OCI-LY7 (cell line): ENCODE measurements around the gene LRRC4B. TPM values are rescaled to one million over a fixed set of nuclear protein-coding genes. Genes with fewer than 3 reads are reported as not detected.
A peak's percentile ranks its signal among the peaks of the same experiment; 100 is the strongest.

Source experiments
- BruUV-seq: library from RNA; stranded (reverse); fragments of 400-500 nt; replicated peaks from 2 replicates; lab custom pipeline; 2021; lab: Mats Ljungman, UMichigan
- CTCF ChIA-PET: fragments of 300-600 bp; sonication (Branson Sonifier 250); formaldehyde crosslinking; loops from one replicate; lab custom pipeline; 2022; ENCODE audit warnings: antibody characterized with exemption; ENCODE audit not compliant: unreplicated experiment; lab: Charles Lee
- POLR2A ChIA-PET: fragments of 300-600 bp; sonication (Branson Sonifier 250); formaldehyde crosslinking; loops from one replicate; lab custom pipeline; 2022; ENCODE audit warnings: antibody characterized with exemption; lab: Charles Lee
- DNase-seq: peaks from one replicate; pipeline ENCODE4 v3.0.0-alpha.2; 2015; ENCODE audit warnings: low spot score
- H2AFZ ChIP-seq: fragments of 200-600 bp; sonication (generic), shearing (Covaris generic); 2 replicates; pipeline ENCODE4 v1.6.1; 2014; ENCODE audit warnings: mild to moderate bottlenecking, antibody characterized with exemption, low read length, moderate library complexity
- H3K27ac ChIP-seq: fragments of 200-600 bp; sonication (generic); 2 replicates; pipeline ENCODE4 v1.5.1; 2014; ENCODE audit warnings: mixed run types, low read depth, mild to moderate bottlenecking, moderate library complexity, low read length, inconsistent platforms; ENCODE audit not compliant: poor library complexity, severe bottlenecking
- H3K36me3 ChIP-seq: fragments of 200-600 bp; sonication (generic); 2 replicates; pipeline ENCODE4 v1.6.1; 2014; ENCODE audit warnings: mild to moderate bottlenecking, antibody characterized with exemption, low read length, moderate library complexity, mixed read lengths; ENCODE audit not compliant: insufficient read depth
- H3K4me1 ChIP-seq: fragments of 200-600 bp; sonication (generic); 2 replicates; pipeline ENCODE4 v1.5.1; 2014; ENCODE audit warnings: mild to moderate bottlenecking, low read length; ENCODE audit not compliant: insufficient read depth, poor library complexity, severe bottlenecking
- H3K4me2 ChIP-seq: fragments of 200-600 bp; sonication (generic); 2 replicates; pipeline ENCODE4 v1.6.1; 2014; ENCODE audit warnings: mild to moderate bottlenecking, low read length
- H3K4me3 ChIP-seq: fragments of 200-600 bp; sonication (generic); 2 replicates; pipeline ENCODE4 v1.5.1; 2014; ENCODE audit warnings: mild to moderate bottlenecking, low read depth, low read length; ENCODE audit not compliant: poor library complexity, severe bottlenecking
- H3K79me2 ChIP-seq: fragments of 200-600 bp; sonication (generic); 2 replicates; pipeline ENCODE4 v1.6.1; 2016; ENCODE audit warnings: low read depth, mild to moderate bottlenecking, low read length, moderate library complexity, mixed read lengths; ENCODE audit not compliant: insufficient read depth
- H3K9me2 ChIP-seq: fragments of 200-600 bp; sonication (generic); 2 replicates; pipeline ENCODE4 v1.6.1; 2016; ENCODE audit warnings: mild to moderate bottlenecking, low read length, mixed read lengths; ENCODE audit not compliant: insufficient read depth
- H3K9me3 ChIP-seq: fragments of 200-600 bp; sonication (generic); 2 replicates; pipeline ENCODE4 v1.6.1; 2014; ENCODE audit warnings: mild to moderate bottlenecking, mixed run types, low read length, mixed read lengths
- H4K20me1 ChIP-seq: fragments of 200-600 bp; sonication (generic); 2 replicates; pipeline ENCODE4 v1.6.1; 2014; ENCODE audit warnings: mild to moderate bottlenecking, antibody characterized with exemption, low read length, moderate library complexity, mixed read lengths; ENCODE audit not compliant: insufficient read depth
- CTCF ChIP-seq: fragments of 200-600 bp; sonication (generic); conservative IDR thresholded peaks from 2 replicates; pipeline ENCODE4 v1.5.1; 2014; ENCODE audit warnings: mild to moderate bottlenecking, antibody characterized with exemption, low read length, moderate library complexity, mixed read lengths
- EZH2phosphoT487 ChIP-seq: fragments of 200-600 bp; sonication (generic); IDR thresholded peaks from 2 replicates; pipeline ENCODE4 v1.6.1; 2018; ENCODE audit warnings: low read depth, borderline replicate concordance, mild to moderate bottlenecking, mixed run types, antibody characterized with exemption, low read length, moderate library complexity, mixed read lengths
- intact Hi-C: fragments of 100-400 bp; cut with micrococcal nuclease; formaldehyde crosslinking; loops from one replicate; pipeline ENCODE4 v1.10.0; 2022; ENCODE audit not compliant: unreplicated experiment
- total RNA-seq, 2 experiments: library from RNA; depleted of rRNA in 1 of 2; stranded (reverse); fragments of >200 nt in 1 of 2; shearing (Covaris generic) in 1 of 2; gene quantifications; 2 replicates each; pipeline ENCODE4 v1.2.3, GENCODE V29; 2014 to 2022

The LRRC4B gene
- total RNA-seq, 2 experiments from 2014 or later: 0.29 TPM; not detected in 1

DNA sequence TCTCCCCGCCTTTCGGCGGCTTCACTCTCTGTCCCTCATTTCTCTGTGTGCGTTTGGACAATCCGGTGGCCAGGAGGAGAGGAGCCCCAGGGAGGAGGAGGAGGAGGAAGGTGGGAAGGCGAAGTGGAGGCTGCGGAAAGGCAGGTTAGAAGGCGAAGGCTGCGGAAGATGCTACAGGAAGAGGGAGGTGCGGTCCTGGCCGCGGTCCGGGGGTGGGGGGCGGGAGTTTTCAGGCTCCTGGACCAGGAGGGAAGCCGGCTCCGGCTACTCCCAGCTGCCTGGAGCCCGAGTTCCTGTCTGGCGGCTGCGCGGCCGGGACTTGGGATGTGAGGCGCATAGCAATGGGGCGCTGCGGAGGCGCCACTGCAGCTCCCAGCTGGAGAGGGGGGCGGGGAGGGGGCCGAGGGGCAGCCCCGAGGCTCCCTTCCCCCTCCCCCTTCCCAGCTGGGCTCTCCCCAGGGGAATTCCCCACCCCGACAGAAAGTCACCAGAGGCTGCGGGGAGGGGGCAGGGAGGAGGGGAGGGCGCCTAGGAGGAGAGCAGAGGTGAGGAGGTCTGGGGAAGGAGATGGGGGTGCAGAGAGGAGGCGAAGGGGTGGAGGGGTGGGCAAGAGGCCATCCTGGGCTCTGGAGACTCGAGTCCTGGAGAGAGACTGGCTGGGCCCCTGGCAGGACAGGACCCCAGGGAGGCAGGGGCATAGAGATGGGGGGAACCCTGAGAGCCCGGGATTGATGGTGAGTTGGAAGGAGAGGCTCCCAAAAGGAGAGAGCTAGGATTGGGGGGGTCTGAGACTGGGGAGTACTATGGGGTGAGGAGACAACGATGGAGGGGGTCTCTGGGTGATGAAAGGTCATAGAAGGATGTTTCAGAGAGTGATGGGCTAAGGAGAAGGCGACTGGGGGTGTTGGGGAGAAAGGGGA is 2.0 kb downstream of the LRRC4B start:
- CTCF ChIA-PET: no interaction called here
- Histone ChIP-seq H4K20me1 (no peaks in the 10 kb centered on the region), H3K36me3 (no peaks in the 10 kb centered on the region), H3K4me2 (no peak overlapping the region), H3K27ac (no peak overlapping the region), H2AFZ (no peak overlapping the region), H3K4me1 (no peaks in the 10 kb centered on the region), H3K4me3 (no peak overlapping the region), H3K9me3 (no peaks in the 10 kb centered on the region), H3K9me2 (no peaks in the 10 kb centered on the region), H3K79me2 (no peaks in the 10 kb centered on the region)
- TF ChIP-seq EZH2phosphoT487 (0 out of 2 replicates have a peak, but pooled peaks have one; percentile 76), CTCF (no peak)
- no TSS peak for BruUV-seq
- intact Hi-C loops: no loop called here
- POLR2A ChIA-PET: no interaction called here
- no peak for DNase-seq

DNA sequence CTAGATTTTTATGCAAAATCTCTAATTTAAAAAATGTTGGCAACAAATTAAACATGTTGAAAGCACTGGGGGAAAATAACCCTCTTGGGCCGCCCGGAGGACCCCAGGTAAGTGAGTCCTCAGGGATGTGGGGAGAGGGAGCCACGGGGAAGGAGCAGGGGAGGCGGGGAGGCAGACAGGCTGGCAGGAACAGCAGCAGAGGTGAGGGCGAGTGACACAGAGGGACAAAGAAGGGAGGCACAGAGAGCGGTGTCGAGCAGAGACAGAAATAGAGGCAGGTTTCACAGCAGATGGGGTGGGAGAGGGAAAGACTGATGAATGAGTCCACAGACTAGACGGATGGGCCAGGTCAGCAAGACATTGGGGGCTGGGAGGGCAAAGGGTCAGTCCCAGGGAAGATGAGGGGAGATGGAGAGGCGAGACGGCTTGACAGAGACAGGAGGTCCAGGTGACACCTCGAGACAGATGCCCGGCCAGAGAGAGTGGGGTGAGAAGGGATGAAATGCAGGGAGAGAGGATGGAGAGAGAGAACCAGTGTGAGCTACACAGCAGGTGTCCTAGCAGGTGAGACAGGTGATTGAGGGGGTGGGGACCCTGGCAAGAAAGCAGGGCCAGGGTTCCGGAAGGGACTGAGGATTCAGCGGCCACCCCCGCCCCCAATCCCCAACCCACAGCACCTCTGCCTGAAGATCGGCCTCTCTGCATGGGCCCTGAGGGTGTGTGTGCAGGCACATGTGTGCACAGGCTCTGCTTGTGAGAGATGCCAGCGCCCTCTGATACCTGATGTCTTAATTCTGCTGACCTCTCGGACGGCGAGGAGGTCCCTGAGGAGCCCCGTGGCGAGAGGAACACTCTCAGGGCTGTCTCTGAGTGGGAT is 3.8 kb downstream of the LRRC4B start:
- no peak for TF ChIP-seq EZH2phosphoT487
- TF ChIP-seq CTCF: no peak
- intact Hi-C loops: no loop called here
- CTCF ChIA-PET: no interaction called here
- Histone ChIP-seq H2AFZ (no peak overlapping the region), H3K79me2 (no peaks in the 10 kb centered on the region), H4K20me1 (no peaks in the 10 kb centered on the region), H3K4me2 (no peak overlapping the region), H3K9me2 (no peaks in the 10 kb centered on the region), H3K27ac (no peak overlapping the region), H3K4me3 (no peak overlapping the region), H3K9me3 (no peaks in the 10 kb centered on the region), H3K4me1 (no peaks in the 10 kb centered on the region), H3K36me3 (no peaks in the 10 kb centered on the region)
- BruUV-seq: no TSS peak
- no peak for DNase-seq
- POLR2A ChIA-PET: no interaction called here
